Hepatocyte (in vitro differentiated cells): ENCODE data around the gene FGFR3.

Source experiments
- CTCF ChIP-seq: fragments of 200-600 bp; sonication (generic); IDR thresholded peaks from 2 replicates; pipeline ENCODE4 v1.5.1; 2016; ENCODE audit warnings: antibody characterized with exemption, mild to moderate bottlenecking; ENCODE audit not compliant: poor library complexity
- EZH2 ChIP-seq: fragments of 200-600 bp; sonication (generic); IDR thresholded peaks from 2 replicates; pipeline ENCODE4 v1.6.1; 2016; ENCODE audit warnings: antibody characterized with exemption, mild to moderate bottlenecking, borderline replicate concordance

GRCh38 chr4:1770245-1770644, 22.8 kb upstream of the FGFR3 start:
- TF ChIP-seq CTCF, result no peak
- TF ChIP-seq EZH2, result no peak
